ENCODE data around the gene PABPC1L.

PABPC1L gene

GRCh38 chr20:44946271-44946852 is 36.5 kb downstream of the PABPC1L start:
- DNase-seq, result no peak

DNA sequence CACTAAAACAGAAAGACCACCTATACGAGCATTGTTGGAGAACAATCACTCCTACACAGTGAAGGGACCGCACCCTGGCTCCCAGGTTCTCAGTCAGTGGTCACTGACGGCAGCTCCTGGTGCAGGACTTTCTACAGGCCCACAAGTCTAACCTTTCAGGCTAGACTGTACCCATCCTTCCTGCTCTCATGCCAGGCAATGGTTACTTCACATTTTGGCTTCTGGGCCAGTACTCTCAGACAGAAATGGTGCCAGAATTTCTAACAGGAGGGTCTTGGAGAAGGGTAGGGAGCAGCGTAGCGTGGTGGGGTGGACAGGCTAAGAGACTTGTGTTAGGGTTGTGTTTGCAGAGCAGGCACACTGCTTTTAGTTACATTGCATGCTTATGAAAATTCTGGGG is 38.2 kb downstream of the PABPC1L start:
- no peak for DNase-seq

GRCh38 chr20:44948513-44948912 is 38.7 kb downstream of the PABPC1L start:
- DNase-seq, result no peak

DNA sequence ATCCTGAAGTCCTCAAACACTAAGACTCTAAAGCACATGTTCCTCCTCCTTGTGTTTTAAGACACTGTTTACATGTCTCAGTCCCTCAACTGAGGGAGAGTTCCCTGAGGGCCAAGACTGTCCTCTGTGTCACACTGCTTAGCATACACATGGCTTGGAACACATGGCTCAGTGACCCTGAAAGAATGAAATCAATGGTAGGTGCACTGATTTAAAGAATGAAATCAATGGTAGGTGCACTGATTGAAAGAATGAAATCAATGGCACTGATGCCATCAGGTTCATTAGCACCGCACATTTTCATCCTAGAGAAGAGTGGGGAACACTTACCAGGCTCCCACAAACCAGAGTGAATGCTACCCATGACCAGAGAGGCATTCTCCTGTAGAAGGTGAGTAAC is 40.5 kb downstream of the PABPC1L start:
- no peak for DNase-seq

DNA sequence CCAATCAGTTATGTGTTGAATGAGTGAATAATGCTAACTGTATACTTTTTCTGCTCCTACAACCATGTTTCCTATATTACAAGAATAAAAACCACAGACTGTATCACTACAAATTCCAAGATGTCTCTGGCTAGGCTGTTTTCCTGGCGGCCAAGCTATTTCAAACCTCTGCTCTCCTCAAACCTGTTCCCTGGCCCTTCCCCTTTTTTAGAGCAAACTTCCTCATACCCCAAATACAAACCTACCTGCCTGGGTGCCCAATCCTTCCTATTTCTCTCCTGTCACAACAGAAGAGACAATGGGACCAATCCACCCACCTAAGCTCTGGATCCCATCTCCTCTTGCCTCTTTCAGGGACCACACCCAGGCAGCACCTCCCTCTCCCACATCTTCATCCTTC is 42.9 kb downstream of the PABPC1L start:
- DNase-seq, result no peak

DNA sequence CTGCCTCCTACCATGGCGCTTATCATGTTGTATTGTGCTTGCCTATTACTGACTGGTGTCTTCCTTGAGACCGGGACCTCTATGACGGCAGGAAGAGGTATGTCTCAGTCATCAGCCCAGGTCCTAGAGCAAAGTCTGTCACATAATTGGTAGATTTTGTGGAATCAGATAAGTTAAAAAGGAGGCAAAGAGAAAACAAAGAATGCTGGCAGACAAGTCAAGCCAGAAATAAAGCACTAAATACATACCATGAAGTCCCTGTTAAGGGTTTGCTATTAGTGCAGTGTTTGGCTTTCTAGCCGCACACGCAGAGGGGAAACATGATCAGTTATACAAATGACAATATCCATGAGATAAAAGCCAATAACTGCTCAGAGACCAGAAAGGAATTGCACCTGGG is 44.4 kb downstream of the PABPC1L start:
- DNase-seq, result no peak

- DNase-seq, result no peak
These were observed 45.4 kb downstream of the PABPC1L start for GRCh38 chr20:44955270-44955669.

- no peak for DNase-seq
These were observed 46.5 kb downstream of the PABPC1L start for GRCh38 chr20:44956410-44956809.

DNA sequence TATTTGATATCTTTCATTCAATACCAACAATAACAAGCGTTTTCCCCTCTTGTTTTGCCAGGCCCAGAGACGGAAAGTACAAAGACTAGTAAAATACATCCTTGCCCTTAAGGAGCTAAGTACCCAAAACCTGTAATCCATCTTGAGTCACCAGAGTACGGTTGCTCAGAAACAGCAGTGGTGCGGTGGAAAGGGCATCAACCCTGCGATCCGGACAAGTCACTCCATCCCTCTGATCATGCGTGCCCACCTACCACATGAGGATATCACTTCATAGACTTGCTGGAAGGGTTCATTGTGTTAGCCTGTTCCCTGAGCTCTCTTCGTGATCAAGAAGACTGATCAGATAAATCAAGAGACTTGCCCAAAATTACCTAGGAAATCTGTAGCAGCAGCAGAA is 48.4 kb downstream of the PABPC1L start:
- DNase-seq, result no peak

DNA sequence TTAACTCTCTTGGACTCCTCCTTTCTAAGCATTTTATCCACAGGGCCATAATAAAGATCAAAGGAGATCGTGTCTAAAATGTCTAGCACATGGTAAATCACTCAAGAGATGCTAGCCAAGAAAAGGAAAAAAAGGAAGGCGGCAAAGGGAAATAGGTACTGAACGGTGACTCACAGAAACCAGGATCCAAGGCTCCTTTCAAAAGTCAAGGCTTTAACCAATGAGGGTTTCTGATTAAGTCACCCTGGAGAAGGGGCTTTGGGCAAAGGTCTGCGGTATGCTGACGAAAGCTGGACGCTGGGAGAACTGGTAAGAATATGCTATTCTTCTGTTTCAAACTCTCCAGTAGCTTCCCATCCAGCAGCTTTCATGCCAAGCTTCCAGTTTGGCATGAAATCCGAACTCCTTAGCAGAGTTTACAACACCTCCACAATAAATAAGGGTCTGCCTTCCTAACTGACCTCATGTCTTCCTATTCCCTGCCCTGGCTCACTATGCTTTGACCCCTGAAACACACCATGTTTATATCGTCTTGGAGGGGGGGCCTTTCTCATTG is 49.3 kb downstream of the PABPC1L start:
- DNase-seq, result no peak

DNA sequence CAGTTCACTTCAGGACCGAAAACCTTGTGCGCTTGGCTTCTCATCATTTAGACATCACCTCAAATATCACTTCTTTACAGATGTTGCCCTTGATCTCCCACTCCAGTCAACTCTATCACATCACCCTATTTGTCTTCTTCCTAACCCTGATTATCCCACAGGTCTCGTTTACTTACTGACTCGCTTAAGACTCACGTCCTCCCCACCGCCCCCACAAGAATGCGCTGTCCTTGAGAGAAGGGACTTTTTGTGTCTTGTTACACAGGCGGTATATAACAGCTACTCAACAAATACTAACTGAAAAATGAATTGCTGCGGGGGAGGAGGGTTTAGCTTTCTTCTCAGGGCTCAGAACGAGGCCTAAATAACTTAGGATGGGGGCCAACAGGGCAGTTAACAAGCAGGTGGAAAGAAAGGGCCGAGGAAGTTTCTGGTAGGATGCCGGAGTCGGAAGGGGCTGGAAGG is 49.8 kb downstream of the PABPC1L start:
- DNase-seq, result peak; percentile 39

DNA sequence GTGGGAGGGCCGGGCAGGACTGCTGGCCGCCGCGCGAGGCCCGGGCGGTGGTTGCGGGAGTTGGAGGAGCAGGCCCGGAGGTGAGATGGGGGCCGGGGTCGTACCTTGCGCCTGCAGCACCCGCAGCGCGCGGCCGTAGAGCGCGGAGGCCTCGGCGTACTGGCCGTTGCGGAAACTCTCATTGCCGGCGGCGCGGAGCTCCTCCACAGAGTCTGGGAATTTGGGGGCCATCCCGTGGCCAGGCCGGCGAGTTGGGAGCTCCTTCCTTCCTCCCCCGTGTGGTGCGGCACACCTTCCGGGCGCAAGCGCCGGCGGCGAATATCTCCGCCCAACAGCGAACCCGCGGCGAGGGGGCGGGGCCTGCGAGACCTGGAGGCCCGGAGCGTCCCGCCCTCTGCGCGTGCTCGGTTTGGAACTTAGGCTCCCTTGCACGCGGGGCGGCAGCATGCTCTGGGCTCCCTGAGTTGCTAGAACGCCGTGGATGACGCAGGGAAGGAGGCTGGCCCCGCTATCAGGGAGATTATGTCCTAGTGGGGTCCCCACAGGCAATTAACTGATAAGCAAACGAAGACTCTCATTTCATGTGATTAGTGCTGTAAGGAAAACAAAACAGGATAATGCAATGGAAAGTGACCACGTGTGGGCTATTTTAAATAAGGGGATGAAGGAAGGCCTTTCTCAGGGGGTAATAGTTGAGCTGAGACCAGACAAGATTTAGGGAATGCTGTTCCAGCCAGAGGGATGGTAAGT is 50.4 kb downstream of the PABPC1L start, which contains the start of gene TOMM34:
Gene TOMM34, minus strand, starts transcription at position 295 of the 750 bp plus-strand sequence. Its CDS starts 64 bp downstream, at position 231.
- peak; percentile 97 for DNase-seq

GRCh38 chr20:44961011-44961869 is 51.4 kb downstream of the PABPC1L start:
- no peak for DNase-seq

DNA sequence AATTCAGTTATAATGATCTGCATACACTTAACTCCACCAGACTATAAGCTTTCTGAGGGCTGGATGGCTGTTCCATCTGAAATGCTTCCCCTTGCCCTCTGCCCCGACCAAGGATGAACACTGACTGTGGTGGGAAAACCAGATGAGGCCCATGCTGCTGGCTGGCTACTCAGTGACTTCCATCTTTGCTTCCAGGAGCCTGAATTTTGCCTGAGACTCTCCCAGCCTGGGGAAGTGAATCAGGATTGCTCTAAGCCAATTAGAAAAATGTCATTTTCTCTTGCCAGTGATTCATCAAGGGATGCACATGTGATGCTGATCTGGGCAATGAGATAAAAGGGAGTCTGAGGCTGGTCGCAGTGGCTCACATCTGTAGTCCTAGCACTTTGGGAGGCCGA is 52.0 kb downstream of the PABPC1L start:
- no peak for DNase-seq

GRCh38 chr20:44962483-44962882 is 52.6 kb downstream of the PABPC1L start:
- no peak for DNase-seq

- DNase-seq, result no peak
These were observed 53.7 kb downstream of the PABPC1L start for GRCh38 chr20:44963325-44964215.

DNA sequence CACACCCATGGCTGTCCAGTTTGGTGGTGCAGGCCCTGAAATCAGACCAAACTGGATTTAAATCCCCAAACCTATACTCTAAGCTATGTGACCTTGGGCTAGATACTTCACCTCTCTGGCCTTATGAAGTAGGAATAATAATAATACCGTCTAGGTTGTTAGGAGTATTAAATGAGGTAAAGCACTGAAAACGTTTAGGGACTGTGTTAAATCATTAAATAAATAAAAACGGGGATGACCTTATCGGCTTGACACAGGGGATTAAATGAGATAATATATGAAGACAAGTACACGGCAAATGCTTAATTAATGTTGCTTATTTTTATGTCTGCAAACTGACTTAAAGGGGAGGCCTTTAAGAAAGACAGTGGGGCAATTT is 55.8 kb downstream of the PABPC1L start:
- no peak for DNase-seq

DNA sequence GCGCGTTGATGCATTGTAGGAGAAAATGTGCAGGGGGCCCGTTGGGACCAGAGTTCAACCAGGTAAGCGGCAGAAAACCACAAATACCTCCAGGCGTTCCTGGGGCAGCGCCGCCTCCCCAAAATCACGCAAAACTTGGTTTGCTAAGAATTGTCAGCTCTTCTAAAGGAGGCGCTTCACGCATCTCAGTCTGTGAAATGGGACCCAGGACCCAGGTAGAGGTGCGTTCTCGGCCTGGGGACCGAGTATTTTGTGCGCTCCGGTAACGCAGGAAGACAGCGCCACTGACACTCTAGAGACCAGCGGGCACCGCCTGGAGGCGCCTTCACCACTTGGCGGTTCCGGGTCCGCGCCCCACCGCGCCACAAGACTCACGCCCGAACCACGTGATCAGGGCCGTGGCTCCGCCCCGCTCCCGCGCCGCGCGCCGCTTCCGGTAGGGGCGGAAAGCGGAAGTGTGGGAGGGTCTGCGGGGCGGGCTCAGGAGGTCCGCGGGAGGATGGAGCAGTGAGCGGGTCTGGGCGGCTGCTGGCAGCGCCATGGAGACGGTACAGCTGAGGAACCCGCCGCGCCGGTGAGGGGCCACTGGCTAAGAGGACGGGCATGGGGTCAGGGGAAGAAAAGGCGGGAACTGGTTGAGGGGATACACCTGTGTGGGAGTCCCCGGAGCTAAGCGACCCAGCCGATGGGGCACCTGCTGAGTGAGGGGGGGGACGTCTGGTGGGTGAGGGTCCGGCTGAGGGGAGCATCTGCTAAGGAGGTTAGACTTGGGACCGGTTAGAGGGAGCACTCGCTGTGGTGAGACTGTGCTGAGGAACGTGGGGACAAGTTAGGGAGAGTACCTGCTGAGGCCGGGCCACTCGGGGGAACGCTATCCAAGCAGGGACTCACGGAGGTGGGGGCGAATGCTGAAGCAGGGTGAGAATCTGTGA is 56.4 kb downstream of the PABPC1L start, which contains the start of gene STK4:
Gene STK4, plus strand, starts transcription at position 483 of the 932 bp plus-strand sequence. Its CDS starts 57 bp downstream, at position 540.
- DNase-seq, result peak; percentile 97

DNA sequence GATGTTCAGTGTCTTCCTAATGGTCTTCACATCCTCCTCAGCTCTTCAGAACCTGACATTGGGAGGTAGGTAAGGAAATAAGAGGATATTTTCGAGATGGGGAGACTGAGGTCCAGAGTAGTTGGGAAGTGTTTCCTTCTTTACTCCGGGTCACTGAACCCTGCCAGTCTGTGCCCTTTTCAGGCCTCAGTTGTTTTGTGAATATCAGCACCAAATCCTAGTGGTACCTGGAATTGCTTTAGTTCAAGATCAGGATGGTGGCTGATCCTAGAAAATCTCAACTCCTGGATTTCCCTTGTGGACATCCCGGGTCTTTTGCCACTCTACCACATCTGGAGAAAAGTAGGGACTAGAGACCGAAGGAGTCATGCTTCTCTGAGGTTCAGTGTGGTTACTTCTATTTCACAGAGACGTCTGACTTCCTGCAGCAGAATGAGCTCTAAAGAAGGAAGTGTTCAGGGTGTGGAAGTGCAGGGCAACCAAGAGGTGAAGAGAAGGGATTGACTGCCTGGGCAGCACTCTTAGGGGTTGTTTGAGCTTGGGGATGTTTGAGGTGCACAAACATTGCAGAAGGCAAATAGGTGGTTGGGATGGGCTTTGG is 57.4 kb downstream of the PABPC1L start:
- DNase-seq, result no peak

DNA sequence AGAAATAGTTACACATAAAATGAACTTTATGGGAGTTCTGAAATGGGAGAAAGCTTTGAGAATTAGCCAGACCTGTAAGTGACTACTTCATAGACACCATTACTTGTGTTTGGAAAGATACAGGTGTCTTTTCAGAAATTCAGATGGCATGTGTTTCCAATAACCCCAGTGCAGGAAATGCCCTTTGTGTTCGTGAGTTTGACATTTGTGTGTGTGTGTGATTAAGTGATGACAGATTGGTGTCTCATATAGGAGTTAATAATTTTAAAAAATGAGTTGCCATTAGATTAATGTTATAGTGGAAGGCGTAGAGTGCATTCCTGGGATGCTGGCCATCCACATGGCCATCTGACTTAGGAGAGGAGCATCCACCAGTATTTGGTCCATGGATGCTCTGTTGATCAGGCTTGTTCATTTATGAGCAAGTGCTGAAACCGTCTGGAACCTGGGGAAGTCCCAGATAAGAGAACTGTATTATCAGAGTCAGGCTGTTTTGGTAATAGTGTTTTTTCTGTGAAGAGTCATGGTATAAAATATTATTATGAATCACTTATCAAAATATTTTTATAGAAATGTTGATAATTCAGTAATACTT is 59.5 kb downstream of the PABPC1L start:
- DNase-seq, result no peak

Data from NCI-H146 (cell line).